Measurements from ENCODE around the gene LMNTD1. TPM values are rescaled to one million over a fixed set of nuclear protein-coding genes. Genes with fewer than 3 reads are reported as not detected.

LMNTD1 gene
- polyA plus RNA-seq, 1 of the 3 experiments (the other 2 are of a cell fraction) = 0.20 TPM

GRCh38 chr12:25556153-25556552 is 3.1 kb upstream of the LMNTD1 start:
- ChIA-PET POLR2A (no interaction called here), CTCF (interaction anchor here (0.8 to 1.1 kb wide), 2 partner anchors 9 to 121 kb away, joined by 3 to 4 read pairs; no protein-coding TSS in a partner anchor)
- H3K27ac ChIP-seq (ENCODE audit: low read depth in 2 of 2, low read length in 1 of 2) = no peak overlapping the region
- no peaks in the 10 kb centered on the region for H3K79me2 ChIP-seq (ENCODE audit: insufficient read depth)
- H3K36me3 ChIP-seq (replicated peaks in 1 of 2; ENCODE audit: control insufficient read depth in 1 of 2, insufficient read depth in 2 of 2, low read length in 1 of 2) = no peaks in the 10 kb centered on the region
- no peaks in the 10 kb centered on the region for H3K9me3 ChIP-seq
- TF ChIP-seq FOSL2 (IDR thresholded peaks at IDR 0.05; ENCODE audit: borderline replicate concordance, low read depth) = no peak
- TF ChIP-seq RXRA (IDR thresholded peaks at IDR 0.05; ENCODE audit: borderline replicate concordance, low read depth) = no peak
- TF ChIP-seq ZBTB33 (IDR thresholded peaks at IDR 0.05; ENCODE audit: borderline replicate concordance, low read depth) = no peak
- TF ChIP-seq EP300 (IDR thresholded peaks at IDR 0.05; ENCODE audit: borderline replicate concordance in 1 of 2, low read depth in 1 of 2, low read length in 1 of 2) = no peak
- no peak for TF ChIP-seq ELF1 (IDR thresholded peaks at IDR 0.05)
- no peak for TF ChIP-seq RFX5 (IDR thresholded peaks at IDR 0.05; ENCODE audit: low read length)
- TF ChIP-seq TCF12 (IDR thresholded peaks at IDR 0.05) = no peak
- TF ChIP-seq USF1 (IDR thresholded peaks at IDR 0.05; ENCODE audit: borderline replicate concordance, low read depth) = no peak
- H3K27me3 ChIP-seq (ENCODE audit: insufficient read depth) = no peaks in the 10 kb centered on the region
- H3K4me3 ChIP-seq (ENCODE audit: low read depth in 2 of 2, low read length in 1 of 2) = no peak overlapping the region
- no peak overlapping the region for H3K4me2 ChIP-seq
- H4K20me1 ChIP-seq (ENCODE audit: insufficient read depth) = no peaks in the 10 kb centered on the region
- peaks cover 20% of the 10 kb centered on the region for H3F3A ChIP-seq (replicated peaks; ENCODE audit: insufficient read depth)
- 94% methylated on average over 6 of the region's 6 CpGs for WGBS (ENCODE audit: low lambda C conversion rate)
- H3K9ac ChIP-seq = no peak overlapping the region
- DNase-seq = no peak
- H3K4me1 ChIP-seq (ENCODE audit: control insufficient read depth in 1 of 2, insufficient read depth in 2 of 2, low read depth in 1 of 2, low read length in 1 of 2) = no peaks in the 10 kb centered on the region; a peak in 1 of 4 replicates
- no peak overlapping the region for H2AFZ ChIP-seq (ENCODE audit: low read depth)
- no peaks in the 10 kb centered on the region for H3K9me2 ChIP-seq

GRCh38 chr12:25552681-25553080 is 402 bp downstream of the LMNTD1 start:
- Histone ChIP-seq H2AFZ (ENCODE audit: low read depth) (no peak overlapping the region), H3K4me1 (ENCODE audit: control insufficient read depth in 1 of 2, insufficient read depth in 2 of 2, low read depth in 1 of 2, low read length in 1 of 2) (no peaks in the 10 kb centered on the region; a peak in 1 of 4 replicates), H4K20me1 (ENCODE audit: insufficient read depth) (no peaks in the 10 kb centered on the region), H3K9me3 (no peaks in the 10 kb centered on the region), H3K4me3 (ENCODE audit: low read depth in 2 of 2, low read length in 1 of 2) (0 out of 4 replicates have a peak overlapping the region, but pooled peaks of 1 of the 2 experiments have one; percentile 1), H3K27me3 (ENCODE audit: insufficient read depth) (no peaks in the 10 kb centered on the region), H3K9ac (peak overlapping the region; percentile 47), H3K36me3 (replicated peaks in 1 of 2; ENCODE audit: control insufficient read depth in 1 of 2, insufficient read depth in 2 of 2, low read length in 1 of 2) (no peaks in the 10 kb centered on the region), H3K9me2 (no peaks in the 10 kb centered on the region), H3F3A (replicated peaks; ENCODE audit: insufficient read depth) (peaks cover 20% of the 10 kb centered on the region), H3K27ac (ENCODE audit: low read depth in 2 of 2, low read length in 1 of 2) (peak overlapping the region in 1 of 2 experiments; percentile 85; a peak in 2 of 4 replicates), H3K4me2 (peak overlapping the region; percentile 20; the same call in 1 of the 2 replicates), H3K79me2 (ENCODE audit: insufficient read depth) (no peaks in the 10 kb centered on the region)
- POLR2A ChIA-PET = no interaction called here
- DNase-seq = no peak
- WGBS (ENCODE audit: low lambda C conversion rate) = 75% methylated on average over 3 of the region's 3 CpGs
- TF ChIP-seq TCF12 (IDR thresholded peaks at IDR 0.05) = peak; percentile 7; the same call in 1 of the 2 replicates
- 0 out of 2 replicates have a peak, but pooled peaks have one; percentile 4 for TF ChIP-seq JUND (IDR thresholded peaks at IDR 0.05)
- TF ChIP-seq FOSL2 (IDR thresholded peaks at IDR 0.05; ENCODE audit: borderline replicate concordance, low read depth) = 0 out of 2 replicates have a peak, but pooled peaks have one; percentile 6
- no peak for TF ChIP-seq RXRA (IDR thresholded peaks at IDR 0.05; ENCODE audit: borderline replicate concordance, low read depth)
- TF ChIP-seq RFX5 (IDR thresholded peaks at IDR 0.05; ENCODE audit: low read length) = no peak
- no peak for TF ChIP-seq ZBTB33 (IDR thresholded peaks at IDR 0.05; ENCODE audit: borderline replicate concordance, low read depth)
- TF ChIP-seq POLR2AphosphoS5 (IDR thresholded peaks at IDR 0.05; ENCODE audit: low read depth, low read length) = no peak
- CTCF ChIA-PET = no interaction called here
